Activated CD8-positive, alpha-beta memory T cell treated with anti-CD3 and anti-CD28 coated beads, Interleukin-2, amount 50 U/mL, for 4 hours (primary cell): ENCODE measurements around the gene SP7.
A peak's percentile ranks its signal among the peaks of the same experiment; 100 is the strongest.
"Not testable (repeated sequence)": the region's sequence is repeated elsewhere in the genome, so short reads cannot be mapped to it uniquely, and the experiment has no call there.

ENCODE experiments used
- DNase-seq: peaks from one replicate; pipeline ENCODE4 v3.0.0-alpha.2; 2020

SP7 gene

GRCh38 chr12:53336181-53336681 lies at the start of gene SP7:
Gene SP7 (minus strand): TSS chr12:53336354. CDS start chr12:53335646, 708 bp downstream.
- no peak for DNase-seq

GRCh38 chr12:53383258-53383657 lies 47.1 kb upstream of the SP7 start:
- no peak for DNase-seq

GRCh38 chr12:53381731-53382630 lies 45.8 kb upstream of the SP7 start:
- DNase-seq = peak; percentile 38

GRCh38 chr12:53380794-53381730 lies 44.9 kb upstream of the SP7 start:
- no peak for DNase-seq

DNA sequence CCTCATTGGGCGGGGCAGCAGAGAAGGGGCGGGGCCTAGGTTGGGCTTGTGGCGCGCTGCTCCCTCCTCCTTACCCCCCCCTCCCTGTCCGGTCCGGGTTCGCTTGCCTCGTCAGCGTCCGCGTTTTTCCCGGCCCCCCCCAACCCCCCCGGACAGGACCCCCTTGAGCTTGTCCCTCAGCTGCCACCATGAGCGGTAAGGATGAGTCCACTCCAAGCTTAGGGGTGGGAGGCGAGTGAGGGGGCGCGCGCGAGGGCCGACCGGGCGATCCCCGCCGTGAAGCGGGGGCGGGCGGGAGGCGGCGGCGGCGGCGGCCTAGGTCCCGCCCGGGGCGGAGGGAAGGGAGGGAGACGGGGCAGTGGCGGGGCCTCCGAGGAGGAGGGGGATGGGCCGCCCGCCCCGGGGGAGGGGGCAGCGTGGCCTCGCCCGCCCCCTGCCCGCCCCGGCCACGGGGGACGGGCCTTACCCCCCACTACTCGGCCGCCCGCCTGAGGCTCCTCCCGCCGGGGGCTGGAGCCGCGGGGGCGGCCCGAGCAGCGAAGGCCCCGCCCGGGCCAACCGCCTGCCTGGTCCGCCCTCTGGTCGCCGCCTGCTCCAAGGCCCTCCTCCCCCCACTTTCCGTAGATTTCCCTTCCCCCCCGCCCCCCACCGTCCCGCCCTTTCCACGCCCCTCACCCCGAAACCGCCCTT lies 44.1 kb upstream of the SP7 start, which contains the start of gene SP1:
TSS of gene SP1 (plus strand) at position 73 of the 690 bp plus-strand sequence. CDS start at position 189, 116 bp downstream.
- DNase-seq = peak; percentile 99

GRCh38 chr12:53379389-53380103 lies 43.4 kb upstream of the SP7 start:
- DNase-seq = peak; percentile 86

DNA sequence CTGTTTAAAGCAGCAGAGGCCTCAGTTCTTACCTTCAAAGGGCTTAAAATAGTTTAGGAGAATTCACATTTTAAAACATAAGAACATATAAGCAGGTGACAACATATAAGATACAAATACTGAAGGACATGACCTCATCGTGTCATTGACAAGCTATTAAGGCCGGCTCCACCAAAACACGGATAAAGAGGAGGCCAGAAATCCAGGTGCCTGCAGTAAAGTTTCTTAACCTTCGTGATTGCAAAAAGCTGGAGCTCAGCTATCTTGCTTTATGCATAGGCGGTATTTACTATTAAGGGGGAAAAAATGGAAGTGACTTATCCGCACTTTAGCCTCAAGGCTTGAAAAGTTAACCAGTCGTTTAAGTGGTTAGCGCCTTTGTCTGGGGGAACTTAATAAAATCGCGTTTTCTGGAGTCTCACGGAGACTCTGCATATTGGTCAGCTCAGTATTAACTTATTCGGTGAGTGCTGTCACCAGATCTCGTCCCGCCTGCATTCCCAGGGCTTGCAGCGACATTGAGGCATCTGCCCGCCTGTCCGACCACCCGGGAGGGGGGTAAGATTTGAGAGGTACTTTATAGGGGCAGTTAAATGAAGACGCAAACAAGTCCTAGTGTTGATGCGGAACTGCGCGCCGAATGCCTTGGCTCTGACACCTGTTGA lies 42.7 kb upstream of the SP7 start:
- DNase-seq = no peak

GRCh38 chr12:53378222-53378621 lies 42.1 kb upstream of the SP7 start:
- DNase-seq = no peak

DNA sequence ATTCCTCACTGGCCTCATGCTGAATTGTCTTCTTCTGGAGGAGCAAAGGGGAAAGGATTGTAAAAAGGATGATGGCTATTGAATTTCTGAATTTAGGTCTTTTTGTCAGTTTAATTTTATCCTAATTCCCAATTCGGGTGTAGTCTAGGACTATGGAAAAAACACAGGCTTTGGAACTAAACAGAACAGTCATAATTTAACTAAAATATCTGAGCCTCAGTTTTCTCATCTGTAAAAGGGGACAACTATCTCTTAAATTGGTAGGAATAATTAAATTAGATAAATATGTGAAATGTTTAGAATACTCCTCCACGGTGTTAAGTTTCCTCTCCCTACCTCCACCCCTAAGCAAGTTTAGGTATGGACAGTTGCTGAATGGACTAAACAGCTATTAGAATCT lies 40.6 kb upstream of the SP7 start:
- no peak for DNase-seq

GRCh38 chr12:53374277-53374676 lies 38.1 kb upstream of the SP7 start:
- DNase-seq = not testable (repeated sequence)

GRCh38 chr12:53373554-53374133 lies 37.5 kb upstream of the SP7 start:
- not testable (repeated sequence) for DNase-seq

- DNase-seq = no peak
Observed at GRCh38 chr12:53365245-53365904, 29.2 kb upstream of the SP7 start.

- not testable (repeated sequence) for DNase-seq
Observed at GRCh38 chr12:53361638-53362037, 25.5 kb upstream of the SP7 start.

DNA sequence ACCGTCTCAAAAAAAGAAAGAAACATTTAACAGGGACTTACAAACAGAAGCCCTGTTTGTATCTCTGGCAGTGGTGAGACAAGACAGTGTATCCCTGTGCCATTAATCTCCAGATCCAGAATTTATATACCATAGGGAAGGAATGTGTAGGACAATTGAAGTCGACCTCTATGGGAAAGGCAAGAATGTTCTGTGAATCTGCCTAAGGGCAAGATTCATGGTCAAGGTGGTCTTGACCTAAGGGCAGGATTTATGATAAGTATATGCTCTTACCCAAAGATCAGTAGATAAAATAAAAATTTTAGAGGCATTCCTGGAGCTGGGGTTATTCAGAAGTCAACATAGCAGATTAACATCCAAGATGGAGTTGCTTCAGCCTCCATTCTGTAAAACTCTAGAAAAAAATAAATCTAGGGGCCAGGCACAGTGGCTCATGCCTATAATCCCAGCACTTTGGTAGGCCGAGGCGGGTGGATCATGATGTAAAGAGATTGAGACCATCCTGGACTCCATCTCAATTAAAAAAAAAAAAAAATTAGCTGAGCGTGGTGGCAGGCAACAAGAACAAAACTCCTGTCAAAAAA lies 22.8 kb upstream of the SP7 start:
- DNase-seq = no peak

DNA sequence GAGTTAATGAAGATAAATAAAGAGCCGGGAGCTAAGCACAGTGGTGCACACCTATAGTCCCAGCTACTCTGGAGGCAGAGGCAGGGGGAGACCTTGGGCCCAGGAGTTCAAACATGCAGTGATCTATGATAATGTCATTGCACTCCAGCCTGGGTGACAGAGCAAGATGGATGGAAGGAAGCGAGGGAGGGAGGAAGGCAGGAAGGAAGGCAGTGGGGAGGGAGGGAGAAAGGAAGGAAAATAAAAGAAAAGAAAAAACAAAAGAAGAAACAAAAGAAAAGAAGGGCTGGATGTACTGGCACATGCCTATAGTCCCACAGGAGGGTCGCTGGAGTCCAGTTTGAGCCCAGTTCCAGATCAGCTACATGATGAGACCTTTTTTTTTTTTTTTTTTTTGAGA lies 19.0 kb upstream of the SP7 start:
- no peak for DNase-seq

DNA sequence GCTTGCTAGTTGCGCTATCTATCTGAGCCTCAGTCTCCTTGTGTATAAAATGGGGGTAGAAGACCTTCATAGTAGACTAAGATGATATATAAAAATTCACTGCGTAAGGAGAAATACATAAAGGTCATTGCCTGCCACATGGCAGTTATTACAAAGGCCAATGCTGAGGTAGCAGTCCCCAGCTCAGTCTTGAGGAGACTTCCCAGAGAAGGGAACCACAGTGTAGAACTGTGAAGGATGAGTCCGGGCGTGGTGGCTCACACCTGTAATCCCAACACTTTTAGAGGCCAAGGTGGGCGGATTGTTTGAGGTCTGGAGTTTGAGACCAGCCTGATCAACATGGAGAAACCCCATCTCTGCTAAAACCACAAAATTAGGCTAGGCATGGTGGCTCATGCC lies 17.1 kb upstream of the SP7 start:
- no peak for DNase-seq

GRCh38 chr12:53352331-53353256 lies 16.4 kb upstream of the SP7 start:
- peak; percentile 81 for DNase-seq

DNA sequence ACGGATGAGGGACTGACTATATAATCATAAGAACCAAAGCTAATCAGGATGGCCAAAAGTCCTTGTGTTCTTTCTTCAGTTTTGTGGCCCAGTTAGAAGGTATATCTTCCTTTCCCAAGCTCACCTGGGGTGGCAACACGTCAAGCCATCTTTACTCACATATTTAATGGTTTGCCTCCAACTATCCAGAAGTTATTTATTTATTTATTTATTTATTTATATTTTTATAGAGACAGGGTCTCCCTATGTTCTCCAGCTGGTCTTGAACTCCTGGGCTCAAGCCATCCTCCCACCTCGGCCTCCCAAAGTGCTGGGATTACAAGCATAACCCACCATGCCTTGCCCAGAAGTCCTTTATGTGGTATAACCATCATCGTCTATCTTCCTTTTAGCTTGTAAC lies 11.8 kb upstream of the SP7 start:
- DNase-seq = no peak

GRCh38 chr12:53346491-53346890 lies 10.3 kb upstream of the SP7 start:
- DNase-seq = no peak
